IPS DF 4.7 (cell line): Measurements from ENCODE around the gene MRPS30.
"Not testable (repeated sequence)": the region's sequence is repeated elsewhere in the genome, so short reads cannot be mapped to it uniquely, and the experiment has no call there.

Source experiments
- DNase-seq: peaks from one replicate; pipeline ENCODE4 v3.0.0-alpha.2; 2013; ENCODE audit warnings: low spot score; ENCODE audit errors: extremely low read depth

The MRPS30 gene

GRCh38 chr5:44808435-44809214 is at the start of gene MRPS30:
MRPS30 (plus strand) TSS chr5:44808947; CDS start chr5:44808963, 16 bp downstream.
- peak; percentile 100 for DNase-seq

GRCh38 chr5:44769200-44769876 is 39.4 kb upstream of the MRPS30 start:
- no peak for DNase-seq

GRCh38 chr5:44769877-44770209 is 38.9 kb upstream of the MRPS30 start:
- DNase-seq = no peak

- no peak for DNase-seq
Observed at GRCh38 chr5:44770780-44771717, 37.7 kb upstream of the MRPS30 start.

GRCh38 chr5:44772397-44772796 is 36.4 kb upstream of the MRPS30 start:
- not testable (repeated sequence) for DNase-seq

GRCh38 chr5:44774279-44774880 is 34.4 kb upstream of the MRPS30 start:
- no peak for DNase-seq

GRCh38 chr5:44779167-44779566 is 29.6 kb upstream of the MRPS30 start:
- DNase-seq = no peak

GRCh38 chr5:44783634-44784315 is 25.0 kb upstream of the MRPS30 start:
- DNase-seq = no peak

GRCh38 chr5:44787731-44788130 is 21.0 kb upstream of the MRPS30 start:
- no peak for DNase-seq

GRCh38 chr5:44789372-44789995 is 19.3 kb upstream of the MRPS30 start:
- DNase-seq = not testable (repeated sequence)

GRCh38 chr5:44792031-44792673 is 16.6 kb upstream of the MRPS30 start:
- DNase-seq = not testable (repeated sequence)

GRCh38 chr5:44794371-44794770 is 14.4 kb upstream of the MRPS30 start:
- DNase-seq = no peak

- DNase-seq = no peak
Observed at GRCh38 chr5:44795496-44795895, 13.3 kb upstream of the MRPS30 start.

- DNase-seq = no peak
Observed at GRCh38 chr5:44797841-44798240, 10.9 kb upstream of the MRPS30 start.

GRCh38 chr5:44801992-44802391 is 6.8 kb upstream of the MRPS30 start:
- DNase-seq = no peak

GRCh38 chr5:44806608-44807007 is 2.1 kb upstream of the MRPS30 start:
- no peak for DNase-seq

- DNase-seq = no peak
Observed at GRCh38 chr5:44807269-44807668, 1.5 kb upstream of the MRPS30 start.

GRCh38 chr5:44809215-44809955 is 638 bp downstream of the MRPS30 start:
- DNase-seq = no peak

- no peak for DNase-seq
Observed at GRCh38 chr5:44809956-44810420, 1.2 kb downstream of the MRPS30 start.
